ENCODE measurements around the gene LRRC38. TPM values are rescaled to one million over a fixed set of nuclear protein-coding genes. Genes with fewer than 3 reads are reported as not detected.

The LRRC38 gene
- total RNA-seq, 1 donor from 2014 or later, result 0.33 TPM

- H3K27me3 ChIP-seq (ENCODE audit: control insufficient read depth, insufficient read depth, low read length), result no peaks in the 10 kb centered on the region
- TF ChIP-seq, protein P1, sequence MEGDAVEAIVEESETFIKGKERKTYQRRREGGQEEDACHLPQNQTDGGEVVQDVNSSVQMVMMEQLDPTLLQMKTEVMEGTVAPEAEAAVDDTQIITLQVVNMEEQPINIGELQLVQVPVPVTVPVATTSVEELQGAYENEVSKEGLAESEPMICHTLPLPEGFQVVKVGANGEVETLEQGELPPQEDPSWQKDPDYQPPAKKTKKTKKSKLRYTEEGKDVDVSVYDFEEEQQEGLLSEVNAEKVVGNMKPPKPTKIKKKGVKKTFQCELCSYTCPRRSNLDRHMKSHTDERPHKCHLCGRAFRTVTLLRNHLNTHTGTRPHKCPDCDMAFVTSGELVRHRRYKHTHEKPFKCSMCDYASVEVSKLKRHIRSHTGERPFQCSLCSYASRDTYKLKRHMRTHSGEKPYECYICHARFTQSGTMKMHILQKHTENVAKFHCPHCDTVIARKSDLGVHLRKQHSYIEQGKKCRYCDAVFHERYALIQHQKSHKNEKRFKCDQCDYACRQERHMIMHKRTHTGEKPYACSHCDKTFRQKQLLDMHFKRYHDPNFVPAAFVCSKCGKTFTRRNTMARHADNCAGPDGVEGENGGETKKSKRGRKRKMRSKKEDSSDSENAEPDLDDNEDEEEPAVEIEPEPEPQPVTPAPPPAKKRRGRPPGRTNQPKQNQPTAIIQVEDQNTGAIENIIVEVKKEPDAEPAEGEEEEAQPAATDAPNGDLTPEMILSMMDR (IDR thresholded peaks at IDR 0.05; ENCODE audit: insufficient read depth, low read length, poor library complexity, severe bottlenecking), result no peak
- no peak for DNase-seq (ENCODE audit: low read depth)
- H3K4me3 ChIP-seq (ENCODE audit: low read depth, low read length), result no peak overlapping the region
- no peaks in the 10 kb centered on the region for H3K36me3 ChIP-seq (ENCODE audit: control insufficient read depth, insufficient read depth, low read length)
These were observed 14.4 kb downstream of the LRRC38 start for GRCh38 chr1:13499422-13499821.

GRCh38 chr1:13498553-13498952, 15.2 kb downstream of the LRRC38 start:
- H3K4me3 ChIP-seq (ENCODE audit: low read depth, low read length), result no peak overlapping the region
- no peaks in the 10 kb centered on the region for H3K27me3 ChIP-seq (ENCODE audit: control insufficient read depth, insufficient read depth, low read length)
- H3K36me3 ChIP-seq (ENCODE audit: control insufficient read depth, insufficient read depth, low read length), result no peaks in the 10 kb centered on the region
- TF ChIP-seq, protein P1 (IDR thresholded peaks at IDR 0.05; ENCODE audit: insufficient read depth, low read length, poor library complexity, severe bottlenecking), result no peak
- DNase-seq (ENCODE audit: low read depth), result no peak

- H3K36me3 ChIP-seq (ENCODE audit: control insufficient read depth, insufficient read depth, low read length), result no peaks in the 10 kb centered on the region
- DNase-seq (ENCODE audit: low read depth), result no peak
- no peak overlapping the region for H3K4me3 ChIP-seq (ENCODE audit: low read depth, low read length)
- TF ChIP-seq, protein P1 (IDR thresholded peaks at IDR 0.05; ENCODE audit: insufficient read depth, low read length, poor library complexity, severe bottlenecking), result no peak
- no peaks in the 10 kb centered on the region for H3K27me3 ChIP-seq (ENCODE audit: control insufficient read depth, insufficient read depth, low read length)
These were observed 18.6 kb downstream of the LRRC38 start for GRCh38 chr1:13495186-13495585.

DNA sequence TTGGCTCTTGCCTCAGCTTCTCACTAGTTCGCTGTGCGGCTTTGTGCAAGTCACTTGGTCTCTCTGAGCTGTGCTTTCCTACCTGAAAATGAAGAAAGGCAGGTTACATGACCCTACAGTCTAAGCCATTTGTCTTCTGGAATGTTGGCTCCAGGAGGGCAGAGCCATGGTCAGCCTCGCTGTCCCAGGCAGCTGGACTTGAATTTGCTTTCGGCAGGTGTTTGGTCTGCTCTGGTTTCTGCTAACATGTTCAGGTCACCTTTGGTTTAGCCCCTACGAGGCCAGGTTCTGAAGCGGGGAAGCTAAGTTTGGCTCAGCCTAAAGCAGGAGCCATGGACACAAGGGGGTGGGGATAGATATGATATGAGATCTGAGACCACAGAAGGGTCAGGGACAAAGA, 19.1 kb downstream of the LRRC38 start:
- TF ChIP-seq, protein P1 (IDR thresholded peaks at IDR 0.05; ENCODE audit: insufficient read depth, low read length, poor library complexity, severe bottlenecking), result no peak
- Histone ChIP-seq H3K4me3 (ENCODE audit: low read depth, low read length) (no peak overlapping the region), H3K27me3 (ENCODE audit: control insufficient read depth, insufficient read depth, low read length) (no peaks in the 10 kb centered on the region), H3K36me3 (ENCODE audit: control insufficient read depth, insufficient read depth, low read length) (no peaks in the 10 kb centered on the region)
- no peak for DNase-seq (ENCODE audit: low read depth)

DNA sequence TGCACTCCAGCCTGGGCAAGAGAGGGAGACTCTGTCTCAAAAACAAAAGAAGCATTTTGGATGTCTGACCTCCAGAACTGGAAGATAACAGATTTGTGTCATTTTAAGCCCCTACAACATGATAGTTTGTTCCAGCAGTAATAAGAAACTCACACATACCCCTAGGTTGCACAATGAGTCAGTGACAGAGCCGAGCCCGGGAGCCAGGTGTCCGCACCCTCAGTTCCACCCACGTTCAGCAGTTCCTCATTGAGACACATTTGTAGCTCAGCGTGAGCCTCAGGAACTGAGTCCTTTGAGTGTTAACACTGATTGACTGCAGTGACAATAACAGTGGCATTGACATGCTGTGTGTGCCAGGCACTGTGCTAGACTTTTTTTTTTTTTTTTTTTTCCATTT, 19.8 kb downstream of the LRRC38 start:
- TF ChIP-seq, protein P1 (IDR thresholded peaks at IDR 0.05; ENCODE audit: insufficient read depth, low read length, poor library complexity, severe bottlenecking), result no peak
- DNase-seq (ENCODE audit: low read depth), result no peak
- H3K36me3 ChIP-seq (ENCODE audit: control insufficient read depth, insufficient read depth, low read length), result no peaks in the 10 kb centered on the region
- no peak overlapping the region for H3K4me3 ChIP-seq (ENCODE audit: low read depth, low read length)
- no peaks in the 10 kb centered on the region for H3K27me3 ChIP-seq (ENCODE audit: control insufficient read depth, insufficient read depth, low read length)

GRCh38 chr1:13492711-13493110, 21.1 kb downstream of the LRRC38 start:
- Histone ChIP-seq H3K4me3 (ENCODE audit: low read depth, low read length) (no peak overlapping the region), H3K36me3 (ENCODE audit: control insufficient read depth, insufficient read depth, low read length) (no peaks in the 10 kb centered on the region), H3K27me3 (ENCODE audit: control insufficient read depth, insufficient read depth, low read length) (no peaks in the 10 kb centered on the region)
- TF ChIP-seq, protein P1 (IDR thresholded peaks at IDR 0.05; ENCODE audit: insufficient read depth, low read length, poor library complexity, severe bottlenecking), result no peak
- DNase-seq (ENCODE audit: low read depth), result no peak

Data from kidney epithelial cell (primary cell).